Stomach smooth muscle (tissue), 2 donors: ENCODE data around the gene ZBTB3.
"Not testable (repeated sequence)": the region's sequence is repeated elsewhere in the genome, so short reads cannot be mapped to it uniquely, and the experiment has no call there.

Source experiments
- H3K27ac ChIP-seq: one replicate; pipeline ENCODE4 v1.7.0; 2013; ENCODE audit warnings: mild to moderate bottlenecking, low read length, inconsistent platforms
- H3K27me3 ChIP-seq, 2 donors: one replicate each; pipeline ENCODE4 v1.7.0; 2013; ENCODE audit warnings: low read length in 2 of 2; ENCODE audit not compliant: insufficient read depth in 2 of 2, control insufficient read depth in 1 of 2
- H3K36me3 ChIP-seq, 2 donors: one replicate each; pipeline ENCODE4 v1.7.0; 2013; ENCODE audit warnings: low read length in 2 of 2; ENCODE audit not compliant: control insufficient read depth in 2 of 2, insufficient read depth in 2 of 2
- H3K4me1 ChIP-seq: one replicate; pipeline ENCODE4 v1.7.0; 2013; ENCODE audit warnings: low read length; ENCODE audit not compliant: control insufficient read depth, insufficient read depth
- H3K4me3 ChIP-seq, 2 donors: one replicate each; pipeline ENCODE4 v1.7.0; 2013; ENCODE audit warnings: low read length in 2 of 2
- H3K9ac ChIP-seq, 2 donors: one replicate each; pipeline ENCODE4 v1.7.0; 2013; ENCODE audit warnings: low read length in 2 of 2, mild to moderate bottlenecking in 1 of 2
- H3K9me3 ChIP-seq, 2 donors: one replicate each; pipeline ENCODE4 v1.7.0; 2013; ENCODE audit warnings: low read length in 2 of 2; ENCODE audit not compliant: control insufficient read depth in 2 of 2
- donor health status: healthy.
- donor health status: Pancreatic carcinoma.

ZBTB3 gene

GRCh38 chr11:62755086-62755615, 1.2 kb upstream of the ZBTB3 start:
- H3K9ac ChIP-seq = no peak overlapping the region
- peaks cover 19% of the 10 kb centered on the region for H3K4me1 ChIP-seq
- H3K4me3 ChIP-seq = no peak overlapping the region
- no peak overlapping the region for H3K27ac ChIP-seq
- H3K36me3 ChIP-seq = peaks cover 11 to 12% of the 10 kb centered on the region in 2 donors
- H3K9me3 ChIP-seq = no peaks in the 10 kb centered on the region
- no peaks in the 10 kb centered on the region for H3K27me3 ChIP-seq

DNA sequence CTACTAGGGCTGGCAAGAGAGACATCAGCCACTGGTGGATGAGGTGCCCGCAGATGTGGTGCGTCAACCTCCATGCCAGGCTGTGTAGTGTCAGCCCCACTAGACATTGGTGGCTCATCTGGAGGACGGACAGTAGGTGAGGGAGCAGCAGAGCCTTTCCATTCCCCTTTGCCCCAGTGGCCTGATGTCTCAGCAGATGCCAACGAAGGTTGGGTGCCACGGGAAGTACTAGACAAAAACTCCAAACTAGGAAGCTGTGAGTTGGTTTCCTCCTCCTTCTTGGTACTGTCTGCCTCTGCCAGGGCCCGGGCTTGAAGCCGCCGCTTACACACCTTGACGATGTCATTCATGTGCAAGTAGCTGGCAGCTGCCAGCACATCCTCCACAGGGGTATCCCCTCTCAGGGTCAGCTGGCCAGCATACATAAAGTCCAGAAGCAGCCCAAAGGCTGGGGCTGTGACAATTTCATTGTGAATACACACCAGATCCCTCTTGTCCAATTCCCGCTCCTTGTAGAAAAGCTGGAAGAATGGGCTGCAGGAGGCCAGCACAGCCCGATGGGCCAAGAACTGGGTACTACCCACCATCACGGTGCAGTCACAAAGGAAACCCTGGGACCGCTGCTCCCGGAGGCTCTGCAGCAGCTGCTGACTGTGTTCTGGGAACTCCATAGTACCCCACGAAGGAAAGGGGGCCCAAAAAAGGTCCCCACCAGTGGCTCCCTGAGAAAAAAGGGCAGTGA, 795 bp downstream of the ZBTB3 start:
- H3K9me3 ChIP-seq = no peaks in the 10 kb centered on the region
- H3K36me3 ChIP-seq = peaks cover 12 to 14% of the 10 kb centered on the region in 2 donors
- H3K9ac ChIP-seq = peak overlapping the region; percentile 47 to 83
- no peaks in the 10 kb centered on the region for H3K27me3 ChIP-seq
- peaks cover 19% of the 10 kb centered on the region for H3K4me1 ChIP-seq
- peak overlapping the region; percentile 87 for H3K27ac ChIP-seq
- H3K4me3 ChIP-seq = peak overlapping the region; percentile 95 to 100

GRCh38 chr11:62752177-62752785, 1.7 kb downstream of the ZBTB3 start:
- H3K36me3 ChIP-seq = peaks cover 12 to 14% of the 10 kb centered on the region in 2 donors
- H3K9ac ChIP-seq = no peak overlapping the region
- no peak overlapping the region for H3K27ac ChIP-seq
- H3K27me3 ChIP-seq = no peaks in the 10 kb centered on the region
- no peak overlapping the region for H3K4me3 ChIP-seq
- no peaks in the 10 kb centered on the region for H3K9me3 ChIP-seq
- peaks cover 19% of the 10 kb centered on the region for H3K4me1 ChIP-seq

GRCh38 chr11:62749931-62750330, 4.0 kb downstream of the ZBTB3 start:
- peaks cover 12 to 14% of the 10 kb centered on the region in 2 donors for H3K36me3 ChIP-seq
- H3K4me3 ChIP-seq, H3K27me3 ChIP-seq, H3K9ac ChIP-seq, H3K9me3 ChIP-seq, H3K27ac ChIP-seq: not testable (repeated sequence)
- H3K4me1 ChIP-seq = peaks cover 19% of the 10 kb centered on the region

GRCh38 chr11:62747475-62748160, 6.3 kb downstream of the ZBTB3 start:
- no peaks in the 10 kb centered on the region for H3K9me3 ChIP-seq
- H3K27ac ChIP-seq = no peak overlapping the region
- peaks cover 8 to 10% of the 10 kb centered on the region in 2 donors for H3K36me3 ChIP-seq
- H3K27me3 ChIP-seq = no peaks in the 10 kb centered on the region
- H3K4me1 ChIP-seq = peaks cover 6% of the 10 kb centered on the region
- H3K4me3 ChIP-seq = no peak overlapping the region
- no peak overlapping the region for H3K9ac ChIP-seq

GRCh38 chr11:62737196-62737595, 16.8 kb downstream of the ZBTB3 start:
- Histone ChIP-seq H3K27ac (no peak overlapping the region), H3K9ac (no peak overlapping the region), H3K4me1 (no peaks in the 10 kb centered on the region), H3K4me3 (no peak overlapping the region), H3K27me3 (no peaks in the 10 kb centered on the region), H3K36me3 (peaks cover 14 to 19% of the 10 kb centered on the region in 2 donors), H3K9me3 (no peaks in the 10 kb centered on the region)

DNA sequence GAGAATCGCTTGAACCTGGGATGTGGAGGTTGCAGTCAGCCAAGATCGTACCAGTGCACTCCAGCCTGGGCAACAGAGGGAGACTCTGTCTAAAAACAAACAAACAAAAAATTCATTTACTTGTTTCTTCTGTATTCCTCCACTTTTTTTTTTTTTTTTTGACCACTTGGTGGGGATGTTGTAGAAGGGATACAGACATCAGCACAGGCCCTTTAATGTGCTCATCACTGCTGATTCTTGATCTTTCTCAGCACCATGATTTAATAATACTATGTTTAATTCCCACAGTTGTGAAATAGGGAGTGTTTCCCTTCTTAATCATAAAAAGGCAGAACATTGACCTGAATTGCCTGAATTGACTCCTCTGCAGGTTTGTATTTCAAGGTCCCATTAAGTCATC, 21.1 kb downstream of the ZBTB3 start:
- H3K27ac ChIP-seq = no peak overlapping the region
- H3K27me3 ChIP-seq = no peaks in the 10 kb centered on the region
- H3K4me3 ChIP-seq = no peak overlapping the region
- H3K36me3 ChIP-seq = peaks cover 10 to 12% of the 10 kb centered on the region in 2 donors
- no peak overlapping the region for H3K9ac ChIP-seq
- no peaks in the 10 kb centered on the region for H3K9me3 ChIP-seq
- H3K4me1 ChIP-seq = peaks cover 20% of the 10 kb centered on the region

- not testable (repeated sequence) for H3K9me3 ChIP-seq, H3K9ac ChIP-seq, H3K27me3 ChIP-seq, H3K36me3 ChIP-seq, H3K27ac ChIP-seq
- Histone ChIP-seq H3K4me1 (peaks cover 31% of the 10 kb centered on the region), H3K4me3 (peak overlapping the region; percentile 1 to 99)
These were observed 23.9 kb downstream of the ZBTB3 start for GRCh38 chr11:62730076-62730475.

DNA sequence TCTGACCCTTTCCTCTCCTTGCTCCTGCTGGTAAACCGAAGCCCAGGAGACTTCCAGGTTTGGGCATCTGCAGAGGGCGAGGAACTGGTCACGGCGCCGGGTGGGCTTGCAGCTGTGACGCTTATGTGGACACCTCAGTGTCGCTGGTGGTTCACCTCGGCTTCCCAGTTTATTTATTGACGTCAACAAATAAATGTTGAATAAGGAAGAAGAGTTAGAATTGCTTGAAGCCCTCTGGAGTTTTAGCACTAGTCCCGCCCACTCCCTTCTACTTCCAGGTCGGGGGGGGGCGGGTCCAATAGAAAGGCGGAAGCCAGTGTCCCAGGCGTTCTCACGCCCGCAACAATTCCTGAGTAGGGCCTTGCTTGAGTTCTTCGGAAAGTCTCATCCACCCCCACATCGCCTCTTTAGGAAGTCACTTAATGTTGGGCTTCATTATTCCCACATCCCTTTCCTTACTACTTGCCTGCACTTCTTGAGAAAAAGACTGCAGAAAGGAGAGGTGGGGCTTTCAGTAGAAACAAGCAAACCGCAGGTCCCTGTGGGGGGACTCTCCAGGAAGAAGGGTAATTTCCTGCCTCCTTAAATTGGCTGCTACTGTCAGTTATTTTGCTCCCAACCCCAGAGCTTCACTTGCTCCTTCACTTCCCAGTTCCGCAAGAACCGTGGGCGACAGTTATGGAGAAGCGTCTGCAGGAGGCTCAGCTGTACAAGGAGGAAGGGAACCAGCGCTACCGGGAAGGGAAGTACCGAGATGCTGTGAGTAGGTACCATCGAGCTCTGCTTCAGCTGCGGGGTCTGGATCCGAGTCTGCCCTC, 25.6 kb downstream of the ZBTB3 start, which contains the start of gene TTC9C:
TTC9C (plus strand) TSS at position 316 of the 818 bp plus-strand sequence; CDS start at position 679, 363 bp downstream.
- Histone ChIP-seq H3K4me1 (peaks cover 37% of the 10 kb centered on the region), H3K4me3 (peak within 1 kb of the TSS; percentile 99), H3K27me3 (no peaks in the 10 kb centered on the region), H3K9ac (peak within 1 kb of the TSS; percentile 88 to 93), H3K36me3 (peaks cover 7 to 12% of the 10 kb centered on the region in 2 donors), H3K9me3 (no peaks in the 10 kb centered on the region), H3K27ac (peak within 1 kb of the TSS; percentile 97)

- Histone ChIP-seq H3K27me3 (no peaks in the 10 kb centered on the region), H3K9me3 (no peaks in the 10 kb centered on the region), H3K36me3 (peaks cover 10 to 13% of the 10 kb centered on the region in 2 donors), H3K4me1 (peaks cover 37% of the 10 kb centered on the region), H3K4me3 (peak overlapping the region; percentile 99), H3K27ac (peak overlapping the region; percentile 97), H3K9ac (peak overlapping the region; percentile 88 to 93)
These were observed 26.1 kb downstream of the ZBTB3 start for GRCh38 chr11:62727872-62728170.
